A549 (cell line): Measurements from ENCODE around the gene MMP19. TPM values are rescaled to one million over a fixed set of nuclear protein-coding genes. Genes with fewer than 3 reads are reported as not detected.

Source experiments
- ATAC-seq, 2 experiments: fragments of 200-7000 bp in 1 of 2; fragments of >200 bp in 1 of 2; cut with Nextera tagmentation in 1 of 2; cut with Tn5 transposase in 1 of 2; 3 replicates each; pipeline versions ENCODE4 v1.8.0 to v1.9.1; 2018 to 2020; ENCODE audit warnings: mild to moderate bottlenecking in 1 of 2, moderate library complexity in 1 of 2
- CTCF ChIA-PET: fragments of 300-600 bp; sonication (Branson Sonifier 250); formaldehyde crosslinking; extraction: SDS; loops from one replicate; lab custom pipeline; 2021; ENCODE audit warnings: antibody characterized with exemption, inconsistent platforms; lab: Yijun Ruan, JAX
- POLR2A ChIA-PET: fragments of 350-600 bp; formaldehyde crosslinking; extraction: SDS; loops from one replicate; lab custom pipeline; 2021; ENCODE audit warnings: antibody characterized with exemption, inconsistent platforms; lab: Yijun Ruan, JAX
- DNase-seq, 2 experiments: peaks; one replicate each; pipeline versions ENCODE4 v3.0.0 to v3.0.0-alpha.2; 2011 to 2016; ENCODE audit warnings: low read depth in 1 of 2, low spot score in 1 of 2
- FAIRE-seq: peaks from 2 replicates; lab custom pipeline; 2011; peaks lifted over from hg19 to GRCh38; lab: Jason Lieb, UNC
- H3K27ac ChIP-seq, 2 experiments: fragments of >200 bp; sonication (Bioruptor Twin); formaldehyde crosslinking; 3 replicates each; pipeline ENCODE4 v1.5.1; 2016 to 2017
- H3K4me1 ChIP-seq: fragments of >200 bp; sonication (Bioruptor Twin); formaldehyde crosslinking; 3 replicates; pipeline ENCODE4 v1.6.1; 2016
- H3K4me2 ChIP-seq: fragments of >200 bp; sonication (Bioruptor Twin); formaldehyde crosslinking; 3 replicates; pipeline ENCODE4 v1.6.1; 2016
- H3K4me3 ChIP-seq: fragments of >200 bp; sonication (Bioruptor Twin); formaldehyde crosslinking; 3 replicates; pipeline ENCODE4 v1.5.1; 2016
- H3K9me3 ChIP-seq: fragments of >200 bp; sonication (Bioruptor Twin); formaldehyde crosslinking; 3 replicates; pipeline ENCODE4 v1.6.1; 2016
- BHLHE40 ChIP-seq: IDR thresholded peaks from 2 replicates; pipeline ENCODE4 v1.6.1; 2012; ENCODE audit warnings: low read depth, low read length, inconsistent platforms
- CBX2 ChIP-seq: fragments of 200-600 bp; sonication (generic); IDR thresholded peaks from 2 replicates; pipeline ENCODE4 v1.6.1; 2016; ENCODE audit warnings: low read depth, mild to moderate bottlenecking, borderline replicate concordance
- CBX8 ChIP-seq: fragments of 200-600 bp; sonication (generic); IDR thresholded peaks from 2 replicates; pipeline ENCODE4 v1.6.1; 2016
- CHD4 ChIP-seq: fragments of 200-600 bp; sonication (generic); IDR thresholded peaks from 2 replicates; pipeline ENCODE4 v1.6.1; 2016; ENCODE audit warnings: antibody characterized with exemption, mild to moderate bottlenecking, borderline replicate concordance
- ELK1 ChIP-seq: fragments of 150-350 bp; IDR thresholded peaks from 2 replicates; pipeline ENCODE4 v1.6.1; 2014; ENCODE audit warnings: low read depth, mild to moderate bottlenecking, low read length
- EP300 ChIP-seq, 2 experiments: fragments of >200 bp; sonication (Bioruptor Twin); formaldehyde crosslinking; IDR thresholded peaks; 2 replicates in 1 of 2; 3 replicates in 1 of 2; pipeline ENCODE4 v1.6.1; 2016 to 2017
- FOSB ChIP-seq: fragments of 250-450 bp; sonication (Bioruptor Pico); IDR thresholded peaks from 2 replicates; pipeline ENCODE4 v1.5.0; 2020; ENCODE audit warnings: mild to moderate bottlenecking, moderate library complexity
- FOSL2 ChIP-seq, 2 experiments: fragments of 450-650 bp in 1 of 2; fragments of >200 bp in 1 of 2; sonication (Bioruptor Twin) in 1 of 2; formaldehyde crosslinking; IDR thresholded peaks; 2 replicates each; pipeline versions ENCODE4 v1.5.0 to v1.6.1; 2016 to 2020; ENCODE audit warnings: mild to moderate bottlenecking in 1 of 2, moderate library complexity in 1 of 2
- HDAC2 ChIP-seq: fragments of 200-600 bp; sonication (generic); IDR thresholded peaks from 2 replicates; pipeline ENCODE4 v1.6.1; 2016
- HES2 ChIP-seq: fragments of >200 bp; sonication (Bioruptor Twin); formaldehyde crosslinking; IDR thresholded peaks from 2 replicates; pipeline ENCODE4 v1.6.1; 2016
- JUN ChIP-seq, 2 experiments: fragments of >200 bp; sonication (Bioruptor Twin); formaldehyde crosslinking; IDR thresholded peaks; 2 replicates in 1 of 2; 3 replicates in 1 of 2; pipeline ENCODE4 v1.6.1; 2016 to 2017
- MAZ ChIP-seq: fragments of 150-350 bp; IDR thresholded peaks from 2 replicates; pipeline ENCODE4 v1.6.1; 2014; ENCODE audit warnings: antibody characterized with exemption, low read depth, low read length, borderline replicate concordance
- NPAS2 ChIP-seq: fragments of 250-450 bp; sonication (Bioruptor Pico); IDR thresholded peaks from 2 replicates; pipeline ENCODE4 v1.8.0; 2022; ENCODE audit warnings: mild to moderate bottlenecking, moderate library complexity, borderline replicate concordance
- PHF8 ChIP-seq: fragments of 200-600 bp; sonication (generic); IDR thresholded peaks from 2 replicates; pipeline ENCODE4 v1.6.1; 2016; ENCODE audit warnings: low read depth, mild to moderate bottlenecking, antibody characterized with exemption, moderate library complexity, borderline replicate concordance
- RFX5 ChIP-seq: fragments of 450-650 bp; IDR thresholded peaks from 2 replicates; pipeline ENCODE4 v1.7.1; 2014; ENCODE audit warnings: antibody characterized with exemption, mild to moderate bottlenecking, moderate library complexity
- SREBF2 ChIP-seq: fragments of 450-650 bp; IDR thresholded peaks from 2 replicates; pipeline ENCODE4 v1.6.1; 2014; ENCODE audit warnings: mild to moderate bottlenecking, moderate library complexity
- USF2 ChIP-seq: fragments of 450-650 bp; IDR thresholded peaks from 2 replicates; pipeline ENCODE4 v1.6.1; 2014; ENCODE audit warnings: antibody characterized with exemption
- ZNF302 ChIP-seq: fragments of 250-450 bp; sonication (Bioruptor Pico); IDR thresholded peaks from 2 replicates; pipeline ENCODE4 v1.9.0; 2021; ENCODE audit warnings: inconsistent platforms, mild to moderate bottlenecking, moderate library complexity
- WGBS: methylation state at CpG from one replicate; pipeline ENCODE4 v1.1.6; 2017; ENCODE audit errors: missing lambda C conversion rate; 5-methylcytosine and 5-hydroxymethylcytosine counted together
- polyA plus RNA-seq, 4 experiments: library from polyadenylated mRNA; depleted of rRNA in 3 of 4; stranded (reverse); fragments of >200 nt; fragmentation: RNase III in 1 of 4; extraction: RNeasy Plus Mini Kit Qiagen cat#74134 plus additional on column Dnase treatment in 1 of 4; gene quantifications; 2 replicates in 3 of 4; 3 replicates in 1 of 4; pipeline ENCODE4 v1.2.3, GENCODE V29; 2011 to 2017
- TF ChIP-seq, protein P1 (sequence below): IDR thresholded peaks from 2 replicates; pipeline ENCODE4 v1.6.1; 2012
- TF ChIP-seq, protein P2 (sequence below): fragments of 250-450 bp; sonication (Bioruptor Pico); IDR thresholded peaks from 2 replicates; pipeline ENCODE4 v1.5.0; 2021; ENCODE audit warnings: mild to moderate bottlenecking, moderate library complexity, borderline replicate concordance

Gene MMP19
- polyA plus RNA-seq, 2 of the 4 experiments (the other 2 are of a cell fraction), result 0.06 to 0.09 TPM

- no peak overlapping the region for H3K4me3 ChIP-seq
- CTCF ChIA-PET, result interaction anchor here (0.7 to 1.7 kb wide), 3 partner anchors 80 to 457 kb away, joined by 3 to 8 read pairs (median 4); partner anchors contain the start of gene PYM1
- H3K27ac ChIP-seq, result peak overlapping the region in 1 of 2 experiments; percentile 3; a peak in 1 of 6 replicates
- TF ChIP-seq HDAC2 (no peak), ELK1 (no peak), FOSB (CRISPR knock-in tag) (no peak), USF2 (no peak), NPAS2 (no peak), PHF8 (no peak), CBX8 (no peak), CBX2 (no peak), MAZ (no peak), ZNF302 (CRISPR knock-in tag) (no peak), FOSL2 (IDR thresholded peaks at IDR 0.05) (no peak), FOSL2 (CRISPR knock-in tag; IDR thresholded peaks at IDR 0.05) (no peak), RFX5 (no peak), SREBF2 (no peak)
- TF ChIP-seq, protein P1, sequence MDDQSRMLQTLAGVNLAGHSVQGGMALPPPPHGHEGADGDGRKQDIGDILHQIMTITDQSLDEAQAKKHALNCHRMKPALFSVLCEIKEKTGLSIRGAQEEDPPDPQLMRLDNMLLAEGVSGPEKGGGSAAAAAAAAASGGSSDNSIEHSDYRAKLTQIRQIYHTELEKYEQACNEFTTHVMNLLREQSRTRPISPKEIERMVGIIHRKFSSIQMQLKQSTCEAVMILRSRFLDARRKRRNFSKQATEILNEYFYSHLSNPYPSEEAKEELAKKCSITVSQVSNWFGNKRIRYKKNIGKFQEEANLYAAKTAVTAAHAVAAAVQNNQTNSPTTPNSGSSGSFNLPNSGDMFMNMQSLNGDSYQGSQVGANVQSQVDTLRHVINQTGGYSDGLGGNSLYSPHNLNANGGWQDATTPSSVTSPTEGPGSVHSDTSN, result no peak
- DNase-seq (no peak), ATAC-seq (peak in 1 of 2 experiments; percentile 11; a peak in 1 of 6 replicates), FAIRE-seq (no peak)
- WGBS, result 58% methylated on average over 3 of the region's 3 CpGs
- no peaks in the 10 kb centered on the region for H3K9me3 ChIP-seq
- peaks cover 18% of the 10 kb centered on the region for H3K4me1 ChIP-seq
- no peak overlapping the region; the same call in 2 of the 3 replicates for H3K4me2 ChIP-seq
- POLR2A ChIA-PET, result interaction anchor here (0.7 to 1.2 kb wide), 3 partner anchors 11 to 34 kb away, joined by 3 read pairs; partner anchors contain the start of gene DNAJC14
Observed at GRCh38 chr12:55847033-55847432, 4.3 kb upstream of the MMP19 start.

- FAIRE-seq, result no peak
- CTCF ChIA-PET, result no interaction called here
- ATAC-seq, result no peak
- Histone ChIP-seq H3K4me3 (no peak overlapping the region), H3K9me3 (no peaks in the 10 kb centered on the region), H3K4me2 (no peak overlapping the region), H3K4me1 (peaks cover 18% of the 10 kb centered on the region), H3K27ac (no peak overlapping the region)
- POLR2A ChIA-PET, result no interaction called here
- no peak for DNase-seq
- no peak for TF ChIP-seq CHD4
- TF ChIP-seq EP300 (IDR thresholded peaks at IDR 0.05), result no peak
- no peak for TF ChIP-seq HDAC2
- no peak for TF ChIP-seq CBX8
- TF ChIP-seq JUN (IDR thresholded peaks at IDR 0.05), result no peak
- TF ChIP-seq, protein P2, sequence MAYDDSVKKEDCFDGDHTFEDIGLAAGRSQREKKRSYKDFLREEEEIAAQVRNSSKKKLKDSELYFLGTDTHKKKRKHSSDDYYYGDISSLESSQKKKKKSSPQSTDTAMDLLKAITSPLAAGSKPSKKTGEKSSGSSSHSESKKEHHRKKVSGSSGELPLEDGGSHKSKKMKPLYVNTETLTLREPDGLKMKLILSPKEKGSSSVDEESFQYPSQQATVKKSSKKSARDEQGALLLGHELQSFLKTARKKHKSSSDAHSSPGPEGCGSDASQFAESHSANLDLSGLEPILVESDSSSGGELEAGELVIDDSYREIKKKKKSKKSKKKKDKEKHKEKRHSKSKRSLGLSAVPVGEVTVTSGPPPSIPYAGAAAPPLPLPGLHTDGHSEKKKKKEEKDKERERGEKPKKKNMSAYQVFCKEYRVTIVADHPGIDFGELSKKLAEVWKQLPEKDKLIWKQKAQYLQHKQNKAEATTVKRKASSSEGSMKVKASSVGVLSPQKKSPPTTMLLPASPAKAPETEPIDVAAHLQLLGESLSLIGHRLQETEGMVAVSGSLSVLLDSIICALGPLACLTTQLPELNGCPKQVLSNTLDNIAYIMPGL (CRISPR knock-in tag), result no peak
- TF ChIP-seq HES2, result no peak
- TF ChIP-seq BHLHE40, result no peak
- 85% methylated on average over 7 of the region's 7 CpGs for WGBS
Observed at GRCh38 chr12:55845785-55846496, 3.2 kb upstream of the MMP19 start.
